NCI-H2227 (cell line): ENCODE data around the gene SAP30.

Experiments
- DNase-seq: peaks from one replicate; lab custom pipeline; 2025; ENCODE audit not compliant: unreplicated experiment; lab: John Stamatoyannopoulos, UW

Gene SAP30, protein sequence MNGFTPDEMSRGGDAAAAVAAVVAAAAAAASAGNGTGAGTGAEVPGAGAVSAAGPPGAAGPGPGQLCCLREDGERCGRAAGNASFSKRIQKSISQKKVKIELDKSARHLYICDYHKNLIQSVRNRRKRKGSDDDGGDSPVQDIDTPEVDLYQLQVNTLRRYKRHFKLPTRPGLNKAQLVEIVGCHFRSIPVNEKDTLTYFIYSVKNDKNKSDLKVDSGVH

DNA sequence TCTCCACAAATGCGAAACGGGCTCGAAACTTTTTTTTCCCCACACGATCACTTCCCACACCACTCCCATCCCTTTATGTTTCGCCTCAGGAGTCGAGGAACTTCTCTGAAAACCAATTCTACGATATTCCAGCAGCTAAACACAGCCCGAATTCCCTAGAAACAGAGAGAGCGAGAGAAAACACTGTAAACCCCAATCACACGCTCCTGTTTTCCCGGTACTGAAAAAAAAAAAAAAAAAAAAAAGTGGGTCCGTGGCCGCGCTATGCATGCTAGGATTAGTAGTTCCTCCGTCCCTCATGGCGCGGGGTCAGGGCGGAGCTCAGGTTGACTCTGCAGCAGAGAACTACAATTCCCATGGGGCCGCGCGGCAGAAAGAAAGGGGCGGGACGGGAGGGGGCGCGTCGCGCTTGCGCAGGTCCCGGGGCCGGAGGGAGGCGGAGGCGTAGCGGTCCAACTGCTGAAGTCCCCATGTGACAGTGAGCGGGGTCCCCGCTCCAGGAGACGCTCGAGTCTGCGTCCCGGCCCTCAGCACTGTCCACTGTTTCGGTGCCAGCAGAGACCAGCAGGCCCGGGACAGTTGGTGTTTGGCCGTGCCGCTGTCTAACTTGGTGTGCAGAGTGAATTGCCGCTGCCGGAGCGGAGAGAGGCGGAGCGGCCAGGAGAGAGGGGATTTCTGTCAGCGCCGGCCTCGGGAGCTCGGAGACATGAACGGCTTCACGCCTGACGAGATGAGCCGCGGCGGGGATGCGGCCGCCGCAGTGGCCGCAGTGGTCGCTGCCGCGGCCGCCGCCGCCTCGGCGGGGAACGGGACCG lies at the start of gene SAP30:
Gene SAP30, plus strand, starts transcription at position 478 of the 815 bp plus-strand sequence. Its CDS starts 229 bp downstream, at position 707.
- peak; percentile 95 for DNase-seq

DNA sequence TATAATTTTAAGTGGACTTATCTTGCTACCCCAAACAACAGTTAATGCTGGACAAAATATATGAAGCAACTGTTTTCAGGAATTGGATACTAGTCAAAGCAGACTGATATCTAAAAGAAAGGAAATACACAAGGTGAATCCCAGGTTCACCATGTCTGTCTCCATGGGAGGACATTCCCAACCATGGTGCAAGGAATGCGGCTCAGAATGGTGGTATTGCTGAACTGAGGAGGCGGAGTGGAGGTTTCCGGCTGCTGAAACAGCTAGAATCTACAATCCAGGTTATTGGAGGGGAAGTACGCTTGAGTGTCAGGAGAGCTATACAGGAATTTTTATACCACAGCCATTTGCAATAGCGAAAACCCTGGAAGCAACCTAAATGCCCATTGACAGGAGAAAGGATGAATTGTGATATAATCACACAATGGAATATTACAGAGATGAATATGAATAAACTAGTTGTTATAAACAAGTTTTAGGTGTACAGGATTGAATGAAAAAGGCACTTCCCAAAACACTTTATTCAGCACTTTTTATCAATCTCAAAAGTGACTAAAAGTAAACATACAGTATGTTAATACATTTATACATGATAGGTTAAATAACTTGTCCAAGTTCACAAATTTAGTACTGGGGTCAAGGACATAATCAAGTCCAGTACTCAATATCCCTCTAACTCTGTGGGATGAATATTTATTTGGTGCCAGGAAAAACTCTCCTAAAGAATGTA lies 45.6 kb upstream of the SAP30 start:
- no peak for DNase-seq

DNA sequence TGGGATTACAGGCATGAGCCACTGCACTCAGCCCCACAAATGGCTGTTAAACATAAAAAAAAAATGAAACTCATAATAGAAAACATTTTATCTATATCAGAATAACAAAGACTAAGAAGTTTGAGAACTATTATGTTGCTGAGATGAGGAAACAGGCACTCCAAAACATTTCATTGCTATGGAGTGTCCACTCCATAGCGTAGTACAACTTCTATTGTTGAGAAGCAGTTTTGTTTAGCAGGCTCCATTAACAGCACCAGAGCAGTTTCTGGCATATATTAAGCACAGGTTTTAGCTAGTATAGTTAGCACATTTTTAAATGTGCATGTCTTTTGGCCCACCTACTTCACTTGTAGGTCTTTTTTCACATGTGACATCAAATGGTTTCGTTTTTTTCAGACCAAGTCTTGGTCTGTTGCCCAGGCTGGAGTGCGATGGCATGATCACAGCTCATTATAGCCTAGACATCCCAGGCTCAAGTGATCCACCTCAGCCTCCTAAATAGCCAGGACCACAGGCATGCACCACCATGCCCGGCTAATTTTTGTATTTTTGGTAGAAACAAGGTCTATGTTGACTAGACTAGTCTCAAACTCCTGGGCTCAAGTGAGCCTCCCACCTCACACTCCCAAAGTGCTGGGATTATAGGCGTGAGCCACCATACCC lies 42.4 kb upstream of the SAP30 start:
- DNase-seq, result no peak

DNA sequence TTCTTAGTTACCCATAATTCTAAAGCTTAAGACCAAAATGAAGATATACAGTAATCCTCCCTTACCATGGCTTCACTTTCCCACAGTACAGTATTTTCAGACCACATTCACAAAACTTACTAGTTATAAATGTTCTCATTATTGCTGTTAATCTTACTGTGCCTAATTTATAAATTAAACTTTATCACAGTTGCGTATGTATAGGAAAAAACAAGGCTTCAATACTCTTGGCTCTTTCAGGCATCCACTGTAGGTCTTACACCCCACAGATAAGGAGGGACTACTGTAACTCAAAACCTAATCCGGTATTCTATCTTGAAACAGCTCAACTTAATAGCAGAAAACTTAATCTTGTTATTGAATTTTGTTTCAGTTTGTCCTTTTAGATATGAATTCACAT lies 40.2 kb upstream of the SAP30 start:
- no peak for DNase-seq

DNA sequence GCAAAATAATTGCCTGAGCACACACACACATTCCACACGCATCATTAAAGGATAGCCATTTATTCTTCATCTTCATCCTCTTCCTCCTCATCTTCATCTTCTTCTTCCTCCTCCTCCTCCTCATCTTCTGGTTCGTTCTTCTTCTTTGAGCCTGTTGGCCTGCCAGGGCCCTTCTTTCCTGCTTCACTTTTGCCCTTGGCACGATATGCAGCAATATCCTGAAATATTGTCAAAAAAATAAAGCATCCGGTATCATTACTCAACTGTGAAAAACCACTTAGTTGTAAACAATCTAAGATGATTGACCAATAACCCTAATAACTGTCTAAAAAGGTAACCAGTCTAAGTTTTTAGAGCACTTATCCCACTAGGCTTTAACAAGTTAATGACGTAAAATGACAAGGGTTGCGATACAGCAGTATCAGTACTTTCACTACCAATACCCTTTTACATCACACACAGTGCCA lies 38.7 kb upstream of the SAP30 start:
- DNase-seq, result no peak

DNA sequence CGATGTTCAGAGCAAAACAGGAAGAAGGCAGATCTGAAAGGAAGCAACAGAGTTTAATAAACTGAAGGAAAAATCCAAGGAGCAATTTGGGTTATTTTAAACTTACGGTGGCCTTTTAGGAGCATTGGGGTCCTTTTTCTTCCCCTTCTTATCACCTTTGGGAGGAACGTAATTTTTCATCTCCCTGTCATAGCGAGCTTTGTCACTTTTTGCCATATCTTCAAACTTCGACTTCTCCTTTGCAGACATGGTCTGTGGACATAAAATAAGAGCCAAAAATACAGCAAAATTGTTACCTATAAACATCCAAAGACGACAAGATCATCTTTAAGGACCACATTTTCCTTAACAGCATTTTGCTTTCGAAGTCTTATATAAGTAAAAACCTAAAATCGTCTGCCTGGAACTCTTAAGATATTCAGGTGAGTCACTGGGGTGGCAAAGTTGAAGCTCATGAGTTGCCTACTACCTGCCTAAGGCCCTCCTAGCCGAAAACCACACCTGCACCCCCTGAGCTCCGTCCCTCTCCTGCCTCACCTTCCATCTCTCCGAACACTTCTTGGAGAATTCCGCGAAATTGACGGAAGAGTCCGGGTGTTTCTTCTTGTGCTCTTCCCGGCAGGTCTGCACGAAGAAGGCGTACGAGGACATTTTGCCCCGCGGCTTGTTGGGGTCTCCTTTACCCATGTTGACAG lies 37.6 kb upstream of the SAP30 start:
- no peak for DNase-seq

DNA sequence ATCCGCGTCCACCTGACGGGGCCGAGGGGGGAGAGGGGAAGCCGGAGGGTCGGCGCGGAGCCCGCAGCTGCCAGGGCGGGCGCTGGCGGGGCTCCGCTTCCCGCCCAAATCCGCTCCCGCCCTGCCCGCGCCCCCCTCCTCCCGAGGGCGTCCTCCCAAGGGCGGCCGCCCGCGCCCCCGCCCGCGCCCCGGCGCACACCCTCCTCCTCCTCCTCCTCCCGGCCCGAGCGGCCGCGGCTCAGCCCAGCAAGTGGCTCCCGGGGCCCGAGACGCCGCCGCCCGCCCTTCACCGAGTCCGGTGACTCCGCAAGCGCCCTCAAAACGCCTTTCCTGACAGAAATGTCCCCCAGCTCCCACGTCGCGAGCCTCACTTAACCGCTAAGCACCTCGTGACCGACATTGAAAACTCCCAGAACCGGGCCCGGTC lies 37.1 kb upstream of the SAP30 start:
- peak; percentile 49 for DNase-seq

DNA sequence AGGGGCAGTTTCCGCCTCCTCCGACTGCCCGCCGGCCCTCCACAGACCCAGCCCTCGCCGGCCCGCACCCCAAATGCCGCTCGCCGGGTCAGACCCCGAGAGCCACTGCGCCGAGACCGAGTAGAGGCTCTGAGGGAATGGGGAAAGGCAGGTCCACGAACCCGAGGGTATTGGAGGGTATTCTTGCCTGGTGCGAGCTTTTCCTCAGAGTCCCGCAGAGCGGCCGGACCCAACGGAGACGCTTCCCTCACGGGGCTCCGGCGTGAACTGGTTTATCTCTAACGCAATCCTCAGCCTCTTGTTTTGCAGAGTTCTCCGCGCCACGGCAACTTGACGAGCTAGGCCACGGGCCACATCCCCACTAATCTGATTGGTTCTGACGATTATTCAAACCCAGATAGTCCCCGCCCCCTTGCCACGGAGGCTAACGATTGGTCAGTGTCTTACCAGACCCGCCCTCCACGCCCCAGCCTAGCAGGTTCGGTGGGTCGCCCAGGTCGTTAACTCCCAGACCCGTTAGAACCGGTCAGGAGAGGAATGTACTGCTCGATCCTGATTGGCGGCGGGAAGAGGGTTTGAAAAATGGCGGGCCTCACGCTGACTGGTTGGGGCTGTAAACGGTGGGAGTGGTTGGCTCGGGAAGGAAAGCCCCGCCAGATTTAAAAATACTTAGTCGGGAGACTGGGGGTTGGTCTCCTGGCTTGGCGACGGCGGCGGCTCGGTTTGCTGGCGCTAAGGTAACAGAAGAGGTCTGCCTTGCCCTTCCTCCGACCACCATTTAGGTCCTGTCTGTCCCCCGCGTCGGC lies 36.5 kb upstream of the SAP30 start, which contains the start of gene HMGB2:
Gene HMGB2, minus strand, starts transcription at position 274 of the 806 bp plus-strand sequence. CDS start 709 bp downstream, outside the sequence.
- DNase-seq, result peak; percentile 98

DNA sequence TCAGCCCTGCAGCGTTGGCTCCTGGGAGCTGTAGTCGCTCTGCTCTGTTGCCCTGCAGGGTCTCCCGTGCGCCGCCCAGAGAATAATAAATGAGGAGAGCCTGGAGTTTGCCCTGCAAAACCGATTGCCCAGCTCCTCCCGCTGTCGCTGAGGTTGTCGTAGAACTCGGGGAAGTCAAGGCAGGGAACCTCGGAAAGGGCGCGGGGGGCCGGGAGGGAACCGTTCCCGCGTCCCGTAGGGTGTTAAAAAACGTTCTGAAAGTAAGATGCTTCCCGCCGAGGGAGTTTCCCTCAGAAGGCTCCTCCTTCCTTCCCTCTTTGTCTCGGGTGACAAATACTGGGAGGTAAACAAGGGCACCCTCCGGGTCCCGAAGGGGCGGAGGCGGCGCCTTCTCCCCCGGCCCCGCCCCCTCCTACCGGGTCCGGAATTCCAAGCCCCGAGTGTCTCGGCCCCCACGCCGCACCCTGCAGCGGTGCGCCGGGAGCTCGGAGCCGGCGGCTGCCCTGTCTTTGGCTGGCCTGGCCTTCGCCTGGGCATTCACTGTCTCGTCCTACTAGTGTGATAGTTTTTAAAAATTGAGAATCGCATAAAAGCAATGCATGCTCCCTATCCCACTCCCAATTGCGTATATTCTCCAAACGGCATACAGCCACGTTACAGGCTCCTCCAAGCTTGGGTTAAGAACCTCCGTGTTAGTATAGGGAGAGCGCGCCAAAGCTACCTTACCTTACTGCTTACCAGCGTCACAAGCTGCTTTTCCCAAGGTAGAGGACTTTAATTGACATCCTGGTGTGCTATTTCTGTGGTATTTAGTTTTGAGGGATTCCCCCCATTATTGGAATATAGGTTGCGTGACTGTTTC lies 35.6 kb upstream of the SAP30 start:
- peak; percentile 86 for DNase-seq

DNA sequence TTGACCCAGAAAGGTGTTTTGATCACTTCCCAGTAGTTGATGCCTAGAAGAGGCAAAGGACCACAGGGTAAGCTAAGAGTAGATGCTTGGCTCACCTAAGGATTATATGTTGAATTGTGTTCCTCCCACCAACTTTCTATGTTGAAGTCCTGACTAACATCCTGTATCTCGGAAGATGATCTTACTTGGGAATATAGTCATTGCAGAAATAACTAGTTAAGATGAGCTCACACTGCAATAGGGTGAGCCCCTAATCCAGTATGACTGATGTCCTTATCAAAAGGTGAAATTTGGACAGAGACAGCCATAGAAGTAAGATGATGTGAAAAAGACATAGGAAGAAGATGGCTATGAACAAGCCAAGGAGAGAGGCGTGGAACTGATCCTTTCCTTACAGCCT lies 33.3 kb upstream of the SAP30 start:
- no peak for DNase-seq

DNA sequence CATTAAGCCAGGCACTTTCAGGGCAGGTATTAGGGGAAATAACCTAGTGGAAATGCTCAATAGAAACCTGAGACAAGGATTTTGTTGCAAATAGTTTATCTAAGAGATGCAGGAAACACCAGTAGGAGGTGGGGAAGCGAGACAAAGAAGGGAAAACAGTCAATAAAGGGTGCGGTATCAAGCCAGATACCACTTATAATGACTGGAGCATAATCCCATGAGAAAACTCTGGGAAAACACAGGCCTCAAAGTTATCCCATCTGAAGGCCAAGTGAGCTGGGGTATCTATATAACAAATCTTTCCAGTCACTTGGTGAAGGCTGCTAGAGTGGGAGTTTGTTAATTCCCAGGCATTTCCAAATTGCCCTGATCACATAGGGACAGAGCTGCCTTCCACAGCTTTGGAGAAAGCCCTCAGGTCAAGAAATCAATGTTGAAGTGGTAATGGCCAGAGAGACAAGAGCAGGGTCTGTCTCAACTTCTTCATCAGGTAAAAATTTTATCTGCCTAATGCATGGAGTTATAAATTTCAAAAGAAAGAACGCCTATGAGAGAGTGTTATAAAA lies 26.8 kb upstream of the SAP30 start:
- no peak for DNase-seq

DNA sequence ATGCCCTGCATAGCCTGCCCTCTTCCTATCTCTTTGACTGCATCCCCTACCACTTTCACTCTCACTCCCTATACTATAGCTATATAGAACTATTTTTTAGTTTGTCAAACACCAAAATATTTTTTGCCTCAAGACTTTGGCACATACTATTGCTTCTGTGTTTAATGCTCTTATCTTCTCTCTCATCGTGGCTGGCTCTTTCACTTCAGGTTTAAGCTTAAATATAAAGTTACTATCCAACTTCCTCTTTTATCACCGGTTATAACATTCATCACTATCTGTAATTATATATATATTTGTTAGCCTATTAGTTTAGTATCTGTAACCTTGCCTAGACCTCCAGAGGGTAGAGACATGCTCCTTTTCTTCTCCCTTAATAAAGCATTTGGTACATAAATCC lies 25.1 kb upstream of the SAP30 start:
- no peak for DNase-seq

DNA sequence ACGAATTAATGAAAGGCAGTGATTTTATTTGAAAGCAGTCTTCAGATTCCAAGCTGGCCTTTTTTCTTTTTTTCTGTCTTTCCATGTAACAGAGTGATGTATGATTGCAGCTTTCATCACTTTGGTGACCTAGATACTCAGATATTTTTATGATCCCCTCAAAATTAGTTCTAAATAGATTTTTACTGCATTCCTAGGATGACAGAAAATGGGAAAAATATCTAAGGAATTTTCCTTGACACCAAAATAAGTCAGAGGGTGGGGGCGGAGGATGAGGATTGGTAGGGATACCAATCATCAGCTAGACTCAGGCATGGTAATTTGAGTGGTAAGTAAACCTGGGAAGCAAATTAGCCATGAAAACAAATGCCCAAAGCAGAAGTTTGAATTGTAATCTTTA lies 24.7 kb upstream of the SAP30 start:
- DNase-seq, result no peak

DNA sequence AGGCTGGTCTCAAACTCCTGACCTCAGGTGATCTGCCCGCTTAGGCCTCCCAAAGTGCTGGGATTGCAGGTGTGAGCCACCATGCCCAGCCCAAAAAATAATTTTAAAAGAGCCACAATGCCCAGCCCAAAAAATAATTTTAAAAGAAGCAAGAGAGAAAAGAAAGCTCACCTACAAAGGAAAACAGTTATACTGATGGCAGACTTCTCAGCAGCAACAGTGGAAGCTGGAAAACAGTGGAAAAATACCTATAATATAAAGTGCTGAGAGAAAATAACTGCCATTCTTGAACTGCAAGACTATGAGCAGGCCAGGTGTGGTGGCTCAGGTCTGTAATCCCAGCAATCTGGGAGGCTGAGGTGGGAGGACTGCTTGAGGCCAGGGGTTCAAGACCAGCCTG lies 23.3 kb upstream of the SAP30 start:
- DNase-seq, result no peak

DNA sequence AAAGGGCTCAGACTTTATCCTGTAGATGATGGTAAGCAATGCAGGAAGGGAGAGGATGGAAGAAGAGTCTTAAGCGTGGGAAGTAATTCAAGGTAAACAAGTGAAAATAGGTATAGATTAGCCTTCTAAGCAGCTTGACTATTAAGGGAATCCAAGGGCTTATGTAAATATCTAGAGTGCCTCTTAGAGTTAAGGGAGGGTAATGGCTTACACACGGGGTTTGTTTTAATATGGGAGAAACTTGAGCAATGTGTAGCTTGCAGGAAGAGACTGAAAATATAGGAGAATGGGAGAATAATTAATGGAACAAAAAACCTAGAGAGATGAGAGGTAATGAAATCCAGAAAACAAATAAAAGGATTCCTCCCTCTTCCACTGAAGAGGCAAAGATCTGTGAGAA lies 12.8 kb upstream of the SAP30 start:
- no peak for DNase-seq

DNA sequence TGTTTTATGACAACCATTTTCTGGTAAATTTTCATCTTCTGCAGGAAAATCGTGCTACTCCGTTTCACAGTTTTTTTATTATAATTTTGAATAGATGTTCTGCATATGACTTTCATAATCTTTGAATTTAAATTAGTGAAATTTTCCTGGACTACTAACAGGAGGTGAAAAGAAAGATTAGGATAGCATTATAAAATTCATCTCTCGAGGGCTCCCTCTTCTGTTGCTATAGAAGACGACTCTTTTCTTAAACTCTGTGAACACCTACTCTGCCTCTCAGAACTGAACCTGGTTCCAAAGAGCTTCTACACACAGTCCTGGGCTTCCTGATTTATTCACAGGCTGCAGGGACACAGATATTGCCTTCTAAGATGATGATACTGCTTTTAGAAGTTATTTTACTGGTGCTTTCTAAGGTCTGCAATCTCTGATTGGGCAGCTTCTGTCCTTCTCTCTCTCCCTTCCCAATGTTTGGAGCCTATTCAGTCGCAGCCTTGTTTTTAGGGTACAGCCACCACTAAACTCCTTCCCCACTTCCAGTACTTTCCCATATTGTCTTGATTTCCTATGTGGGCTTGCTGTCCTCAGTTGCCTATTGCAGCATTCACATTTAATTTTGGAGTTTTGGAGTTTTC lies 10.1 kb upstream of the SAP30 start:
- no peak for DNase-seq

DNA sequence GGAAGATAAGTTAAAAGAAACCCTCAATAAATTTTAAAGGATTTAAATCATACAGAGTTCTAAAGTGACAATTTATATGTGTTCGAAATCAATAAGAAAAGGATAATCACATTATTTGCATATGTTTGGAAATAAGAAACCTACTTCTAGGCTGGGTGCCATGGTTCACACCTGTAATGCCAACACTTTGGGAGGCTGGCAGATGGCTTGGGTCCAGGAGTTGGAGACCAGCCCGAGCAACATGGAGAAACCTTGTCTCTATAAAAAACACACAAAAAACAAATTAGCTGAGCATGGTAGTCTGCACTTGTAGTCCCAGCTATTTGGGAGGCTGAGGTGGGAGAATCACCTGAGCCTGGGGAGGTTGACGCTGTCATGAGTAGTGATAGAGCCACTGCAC lies 8.1 kb upstream of the SAP30 start:
- no peak for DNase-seq
